H1 (cell line): ENCODE results near the gene KRT76. TPM values are rescaled to one million over a fixed set of nuclear protein-coding genes. Genes with fewer than 3 reads are reported as not detected.

Experiments
- SIN3A ChIP-seq, 2 experiments: IDR thresholded peaks in 1 of 2; conservative IDR thresholded peaks in 1 of 2; 2 replicates each; pipeline ENCODE4 v1.6.1; 2011 to 2012; ENCODE audit warnings: low read length in 2 of 2, improper control_type of control experiment in 1 of 2, low read depth in 1 of 2, mild to moderate bottlenecking in 1 of 2
- polyA plus RNA-seq, 7 experiments: library from polyadenylated mRNA; depleted of rRNA in 3 of 7; stranded (reverse) in 5 of 7; unstranded in 2 of 7; fragments of >200 nt in 5 of 7; fragments of 200-250 nt in 2 of 7; gene quantifications; 1 replicate in 5 of 7; 2 replicates in 1 of 7; 4 replicates in 1 of 7; pipeline versions ENCODE4 v1.2.1 to v1.2.3, GENCODE V29; 2011 to 2013; ENCODE audit warnings: missing spikeins in 2 of 7, mixed read lengths in 2 of 7
- total RNA-seq: library from RNA; stranded (reverse); fragmentation: NEBNext Ultra II Directional; extraction: Animal tissue kit (Norgen Biotek cat#: 25700); gene quantifications from 2 replicates; pipeline ENCODE4 v1.2.1, GENCODE V29; 2021

KRT76 gene
- total and polyA plus RNA-seq, 2 of the 8 experiments (the other 6 are each of a cell fraction or from before 2014, with no cell fraction given), result not detected

GRCh38 chr12:52784909-52785308 is 7.8 kb upstream of the KRT76 start (continued):
- TF ChIP-seq SIN3A (conservative IDR thresholded peaks at IDR 0.05 in 1 of 2, IDR thresholded peaks at IDR 0.05 in 1 of 2; ENCODE audit: low read depth in 1 of 2, low read length in 2 of 2), result no peak
